ENCODE results near the gene SBNO1. TPM values are rescaled to one million over a fixed set of nuclear protein-coding genes. Genes with fewer than 3 reads are reported as not detected.
"Not testable (repeated sequence)": the region's sequence is repeated elsewhere in the genome, so short reads cannot be mapped to it uniquely, and the experiment has no call there.

SBNO1 gene
- total RNA-seq, 4 donors from 2014 or later = 13.9 to 25.8 (median 17.8) TPM

DNA sequence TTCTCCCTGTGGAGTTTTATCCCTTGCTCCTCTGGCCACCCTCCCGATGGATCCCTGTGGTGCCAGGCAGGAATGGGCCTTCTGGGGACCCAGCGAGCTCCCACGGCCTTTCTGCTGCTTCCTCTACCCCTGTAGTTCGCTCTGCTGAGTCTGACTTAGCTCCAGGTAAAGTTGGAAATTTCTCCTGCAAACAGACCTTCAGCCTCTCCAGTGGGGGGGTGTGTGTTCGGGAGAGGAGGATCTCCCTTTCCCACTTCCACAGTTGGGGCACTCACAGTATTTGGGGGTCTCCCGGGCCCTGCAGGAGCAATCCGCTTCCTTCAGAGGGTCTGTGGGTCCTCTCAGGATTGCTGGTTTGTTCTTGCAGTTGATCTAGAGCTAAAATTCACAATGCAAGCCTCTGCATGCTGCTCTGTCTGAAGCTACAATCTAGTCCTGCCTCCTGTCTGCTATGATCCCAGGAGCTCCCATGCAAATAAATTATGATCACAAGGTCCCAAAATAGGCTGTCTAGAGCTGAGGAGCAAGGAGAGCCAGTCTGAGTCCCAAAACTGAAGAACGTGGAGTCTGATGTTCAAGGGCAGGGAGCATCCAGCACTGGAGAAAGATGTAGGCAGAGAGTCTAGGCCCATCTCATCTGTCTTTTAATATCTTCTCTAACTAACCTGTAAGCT lies 113.1 kb downstream of the SBNO1 start:
- peaks cover 0 to 21% (median 8%) of the 10 kb centered on the region in 4 donors for H3K4me1 ChIP-seq
- DNase-seq (ENCODE audit: low spot score in 2 of 2) = no peak
- no peak for TF ChIP-seq POLR2A (IDR thresholded peaks at IDR 0.05)
- TF ChIP-seq, protein P1, sequence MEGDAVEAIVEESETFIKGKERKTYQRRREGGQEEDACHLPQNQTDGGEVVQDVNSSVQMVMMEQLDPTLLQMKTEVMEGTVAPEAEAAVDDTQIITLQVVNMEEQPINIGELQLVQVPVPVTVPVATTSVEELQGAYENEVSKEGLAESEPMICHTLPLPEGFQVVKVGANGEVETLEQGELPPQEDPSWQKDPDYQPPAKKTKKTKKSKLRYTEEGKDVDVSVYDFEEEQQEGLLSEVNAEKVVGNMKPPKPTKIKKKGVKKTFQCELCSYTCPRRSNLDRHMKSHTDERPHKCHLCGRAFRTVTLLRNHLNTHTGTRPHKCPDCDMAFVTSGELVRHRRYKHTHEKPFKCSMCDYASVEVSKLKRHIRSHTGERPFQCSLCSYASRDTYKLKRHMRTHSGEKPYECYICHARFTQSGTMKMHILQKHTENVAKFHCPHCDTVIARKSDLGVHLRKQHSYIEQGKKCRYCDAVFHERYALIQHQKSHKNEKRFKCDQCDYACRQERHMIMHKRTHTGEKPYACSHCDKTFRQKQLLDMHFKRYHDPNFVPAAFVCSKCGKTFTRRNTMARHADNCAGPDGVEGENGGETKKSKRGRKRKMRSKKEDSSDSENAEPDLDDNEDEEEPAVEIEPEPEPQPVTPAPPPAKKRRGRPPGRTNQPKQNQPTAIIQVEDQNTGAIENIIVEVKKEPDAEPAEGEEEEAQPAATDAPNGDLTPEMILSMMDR (IDR thresholded peaks at IDR 0.05) = no peak
- 90 to 91% methylated on average over 8 of the region's 8 CpGs for WGBS, 2 donors
- H3K27me3 ChIP-seq = no peaks in the 10 kb centered on the region
- peak overlapping the region in 1 of 4 donors; percentile 75 for H3K27ac ChIP-seq
- H3K36me3 ChIP-seq = peaks cover 0 to 57% (median 0%) of the 10 kb centered on the region in 3 donors
- H3K9me3 ChIP-seq = no peaks in the 10 kb centered on the region
- H3K4me3 ChIP-seq = no peak overlapping the region

DNA sequence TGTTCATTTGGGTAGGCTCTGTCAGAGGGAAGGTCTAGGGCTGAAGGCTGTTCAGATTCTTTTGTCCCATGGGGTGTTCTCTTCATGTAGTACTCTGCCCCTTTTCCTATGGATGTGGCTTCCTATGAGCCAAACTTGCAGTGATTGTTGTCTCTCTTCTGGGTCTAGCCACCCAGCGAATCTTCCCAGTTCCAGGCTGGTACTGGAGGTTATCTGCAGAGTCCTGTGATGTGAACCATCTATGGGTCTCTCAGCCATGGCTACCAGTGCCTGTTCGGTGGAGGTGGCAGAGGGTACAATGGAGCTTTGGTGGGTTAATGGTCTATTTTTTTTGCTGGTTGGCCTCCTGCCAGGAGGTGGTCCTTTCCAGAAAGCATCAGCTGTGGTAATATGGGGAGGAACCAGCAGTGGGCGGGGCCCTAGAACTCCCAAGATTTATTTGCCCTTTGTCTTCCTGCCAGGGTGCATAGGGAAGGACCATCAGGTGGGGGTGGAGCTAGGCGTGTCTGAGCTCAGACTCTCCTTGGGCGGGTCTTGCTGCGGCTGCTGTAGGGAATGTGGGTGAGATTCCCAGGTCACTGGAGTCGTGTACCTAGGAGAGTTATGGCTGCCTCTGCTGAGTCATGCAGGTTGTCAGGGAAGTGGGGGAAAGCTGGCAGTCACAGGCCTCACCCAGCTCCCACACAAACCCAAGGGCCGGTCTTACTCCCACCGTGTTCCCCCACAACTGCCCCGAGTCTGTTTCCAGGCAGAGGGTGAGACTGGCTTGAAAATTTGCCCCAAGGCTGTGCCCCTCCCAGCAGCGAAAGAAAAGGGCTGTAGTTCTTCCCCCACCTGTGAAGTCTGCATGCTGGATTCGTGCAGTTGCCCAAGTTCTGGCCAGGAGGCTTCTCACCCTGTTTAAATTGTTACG lies 113.9 kb downstream of the SBNO1 start:
- H3K27ac ChIP-seq = peak overlapping the region in 1 of 4 donors; percentile 75
- TF ChIP-seq EP300 (IDR thresholded peaks at IDR 0.05) (no peak), POLR2A (IDR thresholded peaks at IDR 0.05) (no peak)
- TF ChIP-seq, protein P1 (IDR thresholded peaks at IDR 0.05) = no peak
- DNase-seq (ENCODE audit: low spot score in 2 of 2) = no peak
- no peaks in the 10 kb centered on the region for H3K27me3 ChIP-seq
- WGBS, 2 donors = 68 to 71% methylated on average over 9 to 13 of the region's 13 CpGs
- no peaks in the 10 kb centered on the region for H3K9me3 ChIP-seq
- peaks cover 0 to 49% (median 0%) of the 10 kb centered on the region in 3 donors for H3K36me3 ChIP-seq
- H3K4me1 ChIP-seq = peaks cover 0 to 21% (median 8%) of the 10 kb centered on the region in 4 donors
- no peak overlapping the region for H3K4me3 ChIP-seq

DNA sequence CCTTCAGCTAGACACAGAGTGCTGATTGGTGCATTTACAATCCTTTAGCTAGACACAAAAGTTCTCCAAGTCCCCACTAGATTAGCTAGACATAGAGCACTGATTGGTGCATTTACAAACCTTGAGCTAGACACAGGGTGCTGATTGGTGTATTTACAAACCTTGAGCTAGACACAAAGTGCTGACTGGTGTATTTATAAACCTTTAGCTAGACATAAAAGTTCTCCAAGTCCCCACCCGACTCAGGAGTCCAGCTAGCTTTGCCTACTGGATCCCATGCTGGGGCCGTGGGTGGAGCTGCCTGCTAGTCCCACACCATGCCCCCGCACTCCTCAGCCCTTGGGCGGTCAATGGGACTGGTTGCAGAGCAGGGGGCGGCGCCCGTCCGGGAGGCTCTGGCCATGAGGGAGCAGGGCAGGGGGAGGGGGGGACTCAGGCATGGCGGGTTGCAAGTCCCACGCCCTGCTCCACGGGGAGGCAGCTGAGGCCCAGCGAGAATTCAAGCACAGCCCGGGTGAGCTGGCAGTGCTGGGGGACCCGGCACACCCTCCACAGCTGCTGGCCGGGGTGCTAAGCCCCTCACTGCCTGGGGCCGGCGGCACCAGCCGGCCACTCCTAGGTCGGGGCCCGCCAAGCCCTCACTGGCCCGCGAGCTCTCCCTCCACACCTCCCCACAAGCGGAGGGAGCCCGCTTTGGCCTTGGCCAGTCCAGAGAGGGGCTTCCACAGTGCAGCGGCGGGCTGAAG lies 115.5 kb downstream of the SBNO1 start:
- not testable (repeated sequence) for H3K4me3 ChIP-seq; DNase-seq (ENCODE audit: low spot score in 2 of 2); H3K27me3 ChIP-seq; H3K9me3 ChIP-seq; H3K27ac ChIP-seq
- Histone ChIP-seq H3K36me3 (peaks cover 0 to 34% (median 0%) of the 10 kb centered on the region in 3 donors), H3K4me1 (peaks cover 0 to 21% (median 8%) of the 10 kb centered on the region in 4 donors)
- WGBS, 2 donors = 97 to 99% methylated on average over 6 to 17 of the region's 26 CpGs

DNA sequence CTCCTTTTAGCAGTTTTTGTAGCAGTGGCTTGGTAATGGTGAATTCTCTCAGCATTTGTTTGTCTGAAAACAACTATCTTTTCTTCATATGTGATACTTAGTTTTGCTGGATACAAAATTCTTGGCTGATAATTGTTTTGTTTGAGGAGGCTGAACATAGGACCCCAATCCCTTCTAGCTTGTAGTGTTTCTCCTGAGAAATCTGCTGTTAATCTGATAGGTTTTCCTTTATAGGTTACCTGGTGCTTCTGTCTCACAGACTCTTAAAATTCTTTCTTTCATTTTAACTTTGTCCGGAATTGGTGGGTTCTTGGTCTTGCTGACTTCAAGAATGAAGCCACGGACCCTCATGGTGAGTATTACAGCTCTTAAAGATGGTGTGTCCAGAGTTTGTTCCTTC lies 116.5 kb downstream of the SBNO1 start:
- peaks cover 0 to 23% (median 0%) of the 10 kb centered on the region in 3 donors for H3K36me3 ChIP-seq
- WGBS, 2 donors = 100% methylated on average over 2 of the region's 2 CpGs

DNA sequence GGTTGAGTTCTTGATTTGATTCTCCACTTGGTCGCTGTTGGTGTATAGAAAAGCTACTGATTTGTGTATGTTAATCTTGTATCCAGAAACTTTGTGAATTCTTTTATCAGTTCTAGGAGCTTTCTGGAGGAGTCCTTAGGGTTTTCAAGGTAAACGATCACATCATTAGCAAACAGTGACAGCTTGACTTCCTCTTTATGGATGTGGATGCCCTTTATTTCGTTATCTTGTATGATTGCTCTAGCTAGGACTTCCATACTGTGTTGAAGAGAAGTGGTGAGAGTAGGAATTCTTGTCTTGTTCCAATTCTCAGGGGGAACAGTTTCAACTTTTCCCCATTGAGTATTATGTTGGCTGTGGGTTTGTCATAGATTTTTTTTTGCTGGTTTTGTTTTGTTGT lies 119.0 kb downstream of the SBNO1 start:
- H3K9me3 ChIP-seq = no peaks in the 10 kb centered on the region
- peaks cover 0 to 21% (median 12%) of the 10 kb centered on the region in 4 donors for H3K4me1 ChIP-seq
- TF ChIP-seq EP300 (IDR thresholded peaks at IDR 0.05) = no peak
- TF ChIP-seq, protein P1 (IDR thresholded peaks at IDR 0.05) = no peak
- TF ChIP-seq POLR2A (IDR thresholded peaks at IDR 0.05) = no peak
- H3K27me3 ChIP-seq = no peaks in the 10 kb centered on the region
- no peak overlapping the region for H3K27ac ChIP-seq
- no peak for DNase-seq (ENCODE audit: low spot score in 2 of 2)
- H3K36me3 ChIP-seq = peaks cover 0 to 21% (median 0%) of the 10 kb centered on the region in 3 donors
- no peak overlapping the region for H3K4me3 ChIP-seq
- WGBS, 2 donors = 88% methylated on average over 3 of the region's 3 CpGs

More for the DNA sequence above, 116.5 kb downstream of the SBNO1 start:
- peaks cover 0 to 24% (median 8%) of the 10 kb centered on the region in 4 donors for H3K4me1 ChIP-seq
- not testable (repeated sequence) for H3K9me3 ChIP-seq; H3K27ac ChIP-seq; DNase-seq (ENCODE audit: low spot score in 2 of 2); H3K27me3 ChIP-seq; H3K4me3 ChIP-seq

Data from tibial nerve (tissue), 4 donors.